ENCODE measurements around the gene LRPAP1.

GRCh38 chr4:3524349-3524748 is 7.9 kb downstream of the LRPAP1 start:
- TF ChIP-seq CTCF (IDR thresholded peaks at IDR 0.05) (no peak), EZH2 (IDR thresholded peaks at IDR 0.05; ENCODE audit: borderline replicate concordance, insufficient read depth, low read depth, low read length, poor library complexity, severe bottlenecking) (no peak)
